DOHH2 (cell line): ENCODE results near the gene DIRAS2.

ENCODE experiments used
- EZH2phosphoT487 ChIP-seq: fragments of 200-600 bp; sonication (generic); IDR thresholded peaks from 2 replicates; pipeline ENCODE4 v1.6.1; 2017; ENCODE audit warnings: borderline replicate concordance, mild to moderate bottlenecking, antibody characterized with exemption, low read length, moderate library complexity, mixed read lengths
- TF ChIP-seq, protein P1 (sequence below): fragments of 200-600 bp; sonication (generic); IDR thresholded peaks from one replicate; pipeline ENCODE4 v1.5.1; 2014; ENCODE audit warnings: antibody characterized with exemption, mild to moderate bottlenecking, low read depth, low read length; ENCODE audit not compliant: poor library complexity, severe bottlenecking

DNA sequence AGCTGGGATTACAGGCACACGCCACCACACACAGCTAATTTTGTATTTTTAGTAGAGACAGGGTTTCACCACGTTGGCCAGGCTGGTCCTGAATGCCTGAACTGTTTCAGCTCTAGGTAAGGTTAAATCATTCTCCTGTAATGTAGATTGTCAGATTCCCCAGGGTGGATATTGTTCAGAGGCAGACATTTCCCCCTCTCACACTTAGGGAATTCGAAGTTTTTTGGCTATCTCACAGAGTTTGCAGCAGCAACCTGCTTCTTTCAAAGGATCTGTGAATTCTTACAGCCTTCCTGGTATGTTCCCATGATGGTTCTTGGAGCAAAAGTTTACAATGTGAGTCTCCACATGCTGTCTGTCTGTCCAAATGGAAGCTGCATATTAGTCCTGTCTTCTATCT lies 15.6 kb upstream of the DIRAS2 start:
- TF ChIP-seq, protein P1, sequence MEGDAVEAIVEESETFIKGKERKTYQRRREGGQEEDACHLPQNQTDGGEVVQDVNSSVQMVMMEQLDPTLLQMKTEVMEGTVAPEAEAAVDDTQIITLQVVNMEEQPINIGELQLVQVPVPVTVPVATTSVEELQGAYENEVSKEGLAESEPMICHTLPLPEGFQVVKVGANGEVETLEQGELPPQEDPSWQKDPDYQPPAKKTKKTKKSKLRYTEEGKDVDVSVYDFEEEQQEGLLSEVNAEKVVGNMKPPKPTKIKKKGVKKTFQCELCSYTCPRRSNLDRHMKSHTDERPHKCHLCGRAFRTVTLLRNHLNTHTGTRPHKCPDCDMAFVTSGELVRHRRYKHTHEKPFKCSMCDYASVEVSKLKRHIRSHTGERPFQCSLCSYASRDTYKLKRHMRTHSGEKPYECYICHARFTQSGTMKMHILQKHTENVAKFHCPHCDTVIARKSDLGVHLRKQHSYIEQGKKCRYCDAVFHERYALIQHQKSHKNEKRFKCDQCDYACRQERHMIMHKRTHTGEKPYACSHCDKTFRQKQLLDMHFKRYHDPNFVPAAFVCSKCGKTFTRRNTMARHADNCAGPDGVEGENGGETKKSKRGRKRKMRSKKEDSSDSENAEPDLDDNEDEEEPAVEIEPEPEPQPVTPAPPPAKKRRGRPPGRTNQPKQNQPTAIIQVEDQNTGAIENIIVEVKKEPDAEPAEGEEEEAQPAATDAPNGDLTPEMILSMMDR: no peak
- TF ChIP-seq EZH2phosphoT487: no peak
